ENCODE data around the gene UBC.
"Not testable (repeated sequence)": the region's sequence is repeated elsewhere in the genome, so short reads cannot be mapped to it uniquely, and the experiment has no call there.

UBC gene

DNA sequence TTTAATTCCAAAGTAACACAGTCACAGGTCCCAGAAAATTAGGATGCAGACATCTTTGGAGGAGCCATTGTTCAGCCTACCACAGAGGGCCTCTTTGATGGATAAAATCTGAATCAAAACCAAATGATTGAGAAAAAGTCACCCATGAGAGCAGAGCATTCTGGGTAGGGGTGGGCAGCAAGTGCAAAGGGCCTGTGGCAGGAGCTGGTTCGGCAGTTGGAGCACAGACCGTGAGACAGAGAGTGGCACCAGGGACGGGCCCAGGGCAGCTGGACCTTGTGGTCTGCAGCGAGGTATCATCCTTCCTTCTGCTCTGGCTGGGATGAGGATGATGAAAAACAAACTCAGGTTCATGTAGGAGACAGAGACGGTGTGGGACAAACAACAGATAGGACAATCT lies 18.0 kb downstream of the UBC start:
- no peak overlapping the region for H3K4me3 ChIP-seq (ENCODE audit: low read depth, low read length)
- CTCF ChIA-PET = interaction anchor here (0.6 to 3.9 kb wide), 2 partner anchors 9 to 122 kb away, joined by 3 to 28 read pairs; no protein-coding TSS in a partner anchor
- DNase-seq (ENCODE audit: low read depth, low spot score) = no peak
- TF ChIP-seq, protein P1, sequence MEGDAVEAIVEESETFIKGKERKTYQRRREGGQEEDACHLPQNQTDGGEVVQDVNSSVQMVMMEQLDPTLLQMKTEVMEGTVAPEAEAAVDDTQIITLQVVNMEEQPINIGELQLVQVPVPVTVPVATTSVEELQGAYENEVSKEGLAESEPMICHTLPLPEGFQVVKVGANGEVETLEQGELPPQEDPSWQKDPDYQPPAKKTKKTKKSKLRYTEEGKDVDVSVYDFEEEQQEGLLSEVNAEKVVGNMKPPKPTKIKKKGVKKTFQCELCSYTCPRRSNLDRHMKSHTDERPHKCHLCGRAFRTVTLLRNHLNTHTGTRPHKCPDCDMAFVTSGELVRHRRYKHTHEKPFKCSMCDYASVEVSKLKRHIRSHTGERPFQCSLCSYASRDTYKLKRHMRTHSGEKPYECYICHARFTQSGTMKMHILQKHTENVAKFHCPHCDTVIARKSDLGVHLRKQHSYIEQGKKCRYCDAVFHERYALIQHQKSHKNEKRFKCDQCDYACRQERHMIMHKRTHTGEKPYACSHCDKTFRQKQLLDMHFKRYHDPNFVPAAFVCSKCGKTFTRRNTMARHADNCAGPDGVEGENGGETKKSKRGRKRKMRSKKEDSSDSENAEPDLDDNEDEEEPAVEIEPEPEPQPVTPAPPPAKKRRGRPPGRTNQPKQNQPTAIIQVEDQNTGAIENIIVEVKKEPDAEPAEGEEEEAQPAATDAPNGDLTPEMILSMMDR (IDR thresholded peaks at IDR 0.05; ENCODE audit: insufficient read depth, low read length, missing control alignments) = no peak
- POLR2A ChIA-PET = no interaction called here

DNA sequence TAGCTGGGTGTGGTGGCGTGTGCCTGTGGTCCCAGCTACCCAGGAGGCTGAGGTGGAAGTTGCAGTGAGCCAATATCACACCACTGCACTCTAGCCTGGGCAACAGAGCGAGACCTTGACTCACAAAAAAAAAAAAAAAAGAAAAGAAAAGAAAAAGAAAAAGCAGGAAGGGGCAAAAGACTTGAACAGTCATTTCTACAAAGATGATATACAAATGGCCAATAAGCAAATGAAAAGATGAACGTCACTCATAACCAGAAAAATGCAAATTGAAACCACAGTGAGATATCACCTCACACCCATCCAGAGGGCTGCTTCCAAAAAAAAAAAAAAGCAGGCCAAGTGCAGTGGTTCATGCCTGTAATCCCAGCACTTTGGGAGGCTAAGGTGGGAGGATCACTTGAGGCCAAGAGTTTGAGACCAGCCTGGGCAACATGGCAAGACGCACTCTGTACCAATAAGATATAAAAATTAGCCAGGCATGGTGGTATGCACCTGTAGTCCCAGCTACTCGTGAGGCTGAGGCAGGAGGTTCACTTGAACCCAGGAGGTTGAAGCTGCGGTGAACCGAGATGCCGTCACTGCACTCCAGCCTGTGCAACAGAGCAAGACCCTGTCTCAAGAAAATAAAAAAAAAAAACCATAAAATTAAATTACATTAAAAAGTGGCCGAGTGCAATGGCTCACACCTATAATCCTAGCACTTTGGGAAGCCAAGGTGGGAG lies 20.5 kb downstream of the UBC start:
- POLR2A ChIA-PET = no interaction called here
- TF ChIP-seq, protein P1 (IDR thresholded peaks at IDR 0.05; ENCODE audit: insufficient read depth, low read length, missing control alignments) = no peak
- no peak for DNase-seq (ENCODE audit: low read depth, low spot score)
- no peak overlapping the region for H3K4me3 ChIP-seq (ENCODE audit: low read depth, low read length)
- CTCF ChIA-PET = interaction anchor here (1.5 to 3.9 kb wide), 2 partner anchors 8 to 12 kb away, joined by 4 to 28 read pairs; no protein-coding TSS in a partner anchor

DNA sequence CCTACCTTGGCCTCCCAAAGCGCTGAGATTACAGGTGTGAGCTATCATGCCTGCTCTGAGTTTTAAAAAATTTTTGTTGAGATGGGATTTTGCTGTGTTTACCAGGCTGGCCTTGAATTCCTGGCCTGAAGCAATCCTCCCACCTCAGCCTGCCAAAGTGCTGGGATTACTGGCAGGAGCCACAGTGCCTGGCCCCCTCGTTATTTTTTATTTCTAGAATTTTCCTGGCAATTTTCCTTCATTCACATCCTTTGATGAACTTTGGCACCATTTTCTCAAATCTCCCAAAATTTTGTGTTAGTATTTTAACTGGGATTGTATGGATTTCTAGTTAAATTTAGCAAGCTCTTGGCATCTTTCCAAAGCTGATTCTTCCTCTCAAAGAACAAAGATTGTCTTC lies 26.2 kb downstream of the UBC start:
- H3K4me3 ChIP-seq (ENCODE audit: low read depth, low read length) = no peak overlapping the region
- TF ChIP-seq, protein P1 (IDR thresholded peaks at IDR 0.05; ENCODE audit: insufficient read depth, low read length, missing control alignments) = no peak
- DNase-seq (ENCODE audit: low read depth, low spot score) = no peak
- CTCF ChIA-PET = interaction anchor here (4.5 kb wide), 1 partner anchor 17 kb away, joined by 27 read pairs; no protein-coding TSS in a partner anchor
- POLR2A ChIA-PET = no interaction called here

DNA sequence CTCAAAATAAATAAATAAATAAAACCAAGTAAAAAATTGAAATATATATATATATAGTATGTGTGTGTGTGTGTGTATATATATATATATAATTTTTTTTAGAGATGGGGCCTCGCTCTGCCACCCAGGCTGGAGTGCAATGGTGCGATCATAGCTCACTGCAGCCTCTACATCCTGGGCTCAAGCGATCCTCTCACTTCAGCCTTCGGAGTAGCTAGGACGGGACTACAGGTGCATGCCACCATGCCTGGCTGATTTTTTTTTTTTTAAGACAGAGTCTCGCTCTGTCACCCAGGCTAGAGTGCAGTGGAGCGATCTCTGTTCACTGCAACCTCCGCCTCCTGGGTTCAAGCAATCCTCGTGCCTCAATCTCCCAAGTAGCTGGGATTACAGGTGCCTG lies 26.7 kb downstream of the UBC start:
- H3K4me3 ChIP-seq (ENCODE audit: low read depth, low read length); DNase-seq (ENCODE audit: low read depth, low spot score); POLR2A ChIA-PET: not testable (repeated sequence)
- CTCF ChIA-PET = interaction anchor here (1.5 to 4.5 kb wide), 2 partner anchors 12 to 18 kb away, joined by 5 to 27 read pairs; no protein-coding TSS in a partner anchor

DNA sequence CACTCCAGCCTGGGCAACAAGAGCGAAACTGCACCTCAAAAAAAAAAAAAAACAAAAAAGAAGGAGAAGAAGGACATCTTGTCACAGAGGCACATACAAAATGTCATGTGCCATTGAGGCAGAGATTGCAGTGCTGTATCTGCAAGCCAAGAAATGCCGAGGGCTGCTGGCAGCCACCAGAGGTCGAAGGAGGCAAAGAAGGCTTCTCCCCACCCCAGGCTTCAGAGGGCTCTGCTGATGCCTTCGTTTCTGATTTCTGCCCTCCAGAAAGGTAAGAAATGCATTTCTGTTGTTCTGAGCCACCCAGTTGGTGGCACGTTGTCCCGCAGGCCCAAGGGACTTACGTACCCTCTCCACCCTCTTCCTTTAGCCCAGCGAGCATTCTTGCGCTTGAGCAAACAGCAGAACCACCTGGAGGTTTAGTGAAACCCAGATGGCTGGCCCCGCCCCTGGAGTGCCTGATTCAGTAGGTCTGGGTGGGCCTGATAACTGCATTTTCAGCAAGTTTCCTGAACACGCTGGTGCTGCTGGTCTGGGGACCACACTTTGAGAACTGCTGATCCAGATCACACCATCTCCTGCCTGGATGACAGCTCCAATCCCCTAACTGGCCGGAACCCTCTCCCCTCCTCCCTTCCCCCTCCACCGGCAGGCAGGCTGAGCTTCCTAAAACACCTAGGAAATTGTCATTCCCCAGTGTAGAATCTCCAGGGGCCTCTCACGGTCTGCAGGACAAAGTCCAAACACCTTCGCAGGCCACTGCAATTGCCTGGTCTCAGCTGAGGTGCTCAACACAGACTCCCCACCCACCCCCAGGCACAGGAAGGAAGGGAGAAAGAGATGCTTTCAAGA lies 29.6 kb downstream of the UBC start:
- TF ChIP-seq, protein P1 (IDR thresholded peaks at IDR 0.05; ENCODE audit: insufficient read depth, low read length, missing control alignments) = no peak
- H3K4me3 ChIP-seq (ENCODE audit: low read depth, low read length) = no peak overlapping the region
- DNase-seq (ENCODE audit: low read depth, low spot score) = no peak
- ChIA-PET POLR2A (no interaction called here), CTCF (interaction anchor here (1.9 kb wide), 1 partner anchor 20 kb away, joined by 4 read pairs; no protein-coding TSS in a partner anchor)

DNA sequence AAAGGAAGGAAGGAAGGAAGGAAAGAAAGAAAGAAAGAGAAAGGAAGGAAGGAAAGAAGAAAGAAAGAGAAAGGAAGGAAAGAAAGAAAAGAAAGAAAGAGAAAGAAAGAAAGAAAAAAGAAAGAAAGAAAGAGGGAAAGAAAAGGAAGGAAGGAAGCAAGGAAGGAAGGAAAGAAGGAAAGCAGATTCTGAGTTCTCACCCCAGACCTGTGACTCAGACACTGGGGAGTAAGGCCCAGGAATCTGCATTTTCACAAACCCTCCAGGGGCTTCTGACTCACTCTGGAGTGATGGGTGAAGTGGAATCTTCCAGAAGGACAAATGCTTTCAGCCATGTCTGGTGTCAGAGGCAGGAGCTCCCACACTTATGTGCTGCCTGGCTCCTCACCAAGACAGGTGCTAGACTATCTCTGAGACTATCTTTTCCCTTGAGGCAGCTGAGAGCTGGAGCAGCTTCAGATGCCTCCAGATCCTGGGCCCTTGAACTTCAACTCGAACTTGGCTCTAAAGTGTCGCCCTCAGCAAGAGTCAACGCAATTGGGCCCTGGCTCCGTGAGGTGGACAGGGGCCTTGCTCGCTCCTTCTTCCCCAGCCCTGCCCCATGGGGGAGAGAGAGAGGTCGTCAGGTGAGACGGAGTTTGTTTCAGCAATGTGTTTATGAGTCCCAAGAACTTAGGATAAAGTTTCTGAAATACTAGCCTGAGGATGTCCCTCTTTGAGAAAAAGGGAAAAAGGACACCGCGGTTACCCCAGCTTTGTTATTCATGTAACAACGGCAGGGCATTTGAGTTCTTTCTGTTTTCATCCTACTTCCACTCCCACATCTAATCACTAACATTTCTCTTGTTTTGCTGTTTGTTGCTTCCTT lies 31.0 kb downstream of the UBC start:
- CTCF ChIA-PET = no interaction called here

More for the DNA sequence above, 31.0 kb downstream of the UBC start:
- no peak for DNase-seq (ENCODE audit: low read depth, low spot score)
- POLR2A ChIA-PET = no interaction called here
- no peak overlapping the region for H3K4me3 ChIP-seq (ENCODE audit: low read depth, low read length)
- TF ChIP-seq, protein P1 (IDR thresholded peaks at IDR 0.05; ENCODE audit: insufficient read depth, low read length, missing control alignments) = no peak
